NCI-H2081 treated with DMSO at 0.1 percent for 48 hours (cell line): ENCODE measurements around the gene CST11.

Experiments used
- DNase-seq: peaks from one replicate; lab custom pipeline; 2025; lab: John Stamatoyannopoulos, UW

Gene CST11

DNA sequence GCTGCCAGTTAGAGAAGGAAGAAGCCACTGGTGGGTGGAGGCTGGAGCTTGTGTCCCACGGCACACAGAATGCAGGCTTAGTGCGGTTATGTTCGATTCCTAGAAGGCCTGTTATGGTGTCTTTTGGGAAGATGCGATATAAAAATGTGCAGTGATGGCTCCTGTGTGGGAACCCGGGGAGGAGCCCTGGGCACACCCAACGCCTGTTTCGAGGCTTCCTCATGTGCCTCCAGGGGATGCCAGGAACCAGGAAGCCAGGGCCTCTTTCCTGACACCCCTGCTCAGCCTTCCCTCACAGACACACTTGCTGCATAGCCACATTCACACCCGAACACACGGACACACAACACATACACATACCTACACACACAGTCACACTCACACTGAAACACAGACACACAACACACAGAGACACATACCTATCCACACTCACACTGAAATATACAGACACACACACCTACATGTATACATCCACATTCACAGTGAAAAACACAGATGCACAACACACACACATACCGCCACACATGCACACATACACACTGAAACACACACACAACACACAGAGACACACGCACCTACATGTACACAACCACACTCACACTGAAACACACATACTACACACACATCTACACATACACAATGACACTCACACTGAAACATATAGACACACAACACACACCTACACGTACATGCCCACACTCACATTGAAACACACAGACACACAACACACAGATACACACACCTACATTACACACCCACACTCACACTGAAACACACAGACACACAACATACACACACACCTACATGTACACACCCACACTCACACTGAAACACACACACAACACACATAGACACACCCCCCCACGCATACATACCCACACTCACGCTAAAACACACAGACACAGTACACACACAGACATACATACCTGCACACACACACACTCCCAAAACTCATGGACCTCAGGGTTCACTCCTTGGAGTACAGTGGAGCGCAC is 1.2 kb upstream of the CST11 start:
- no peak for DNase-seq

DNA sequence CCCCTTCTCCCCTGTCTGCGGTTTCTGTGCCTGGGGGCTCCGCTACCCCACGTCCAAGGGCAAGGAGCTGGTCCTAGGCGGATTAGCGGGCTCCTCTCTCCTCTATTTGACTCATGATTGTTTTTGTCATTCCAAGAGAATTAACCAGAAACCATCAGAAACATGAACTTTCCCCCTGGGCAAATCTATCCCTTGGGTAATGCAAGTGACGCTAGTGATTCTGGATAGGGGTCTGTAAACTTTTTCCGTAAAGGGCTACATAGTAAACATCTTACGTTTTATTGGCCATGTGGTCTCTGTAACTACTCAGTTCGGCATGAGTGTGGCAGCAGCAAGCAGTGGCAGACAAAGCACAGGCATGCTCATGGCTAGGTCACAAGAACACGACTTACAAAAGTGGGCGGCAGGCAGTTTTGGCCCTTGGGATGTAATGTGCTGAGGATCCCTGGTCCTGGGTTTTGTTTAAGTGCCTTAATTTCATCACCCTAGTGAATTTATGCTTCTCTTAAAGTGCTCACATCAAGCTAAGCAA is 654 bp downstream of the CST11 start:
- no peak for DNase-seq

DNA sequence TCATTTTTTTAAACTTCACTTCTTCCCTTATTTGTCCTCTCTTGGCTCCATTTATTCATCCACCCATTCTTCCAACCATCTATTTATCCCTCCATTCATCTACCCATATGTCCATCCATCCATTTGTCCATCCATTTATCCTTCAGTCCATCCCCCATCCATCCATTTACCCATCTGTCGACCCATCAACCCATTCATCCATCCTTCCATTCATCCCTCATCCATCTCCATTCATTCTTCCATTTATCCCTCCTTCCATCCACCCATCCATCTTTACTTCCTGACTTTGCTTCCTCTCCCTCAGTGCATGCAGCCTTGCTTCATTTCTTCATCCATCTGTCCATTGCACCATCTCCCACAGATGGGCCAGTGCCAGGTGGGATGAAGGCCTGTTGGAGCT is 1.8 kb downstream of the CST11 start:
- DNase-seq: no peak

DNA sequence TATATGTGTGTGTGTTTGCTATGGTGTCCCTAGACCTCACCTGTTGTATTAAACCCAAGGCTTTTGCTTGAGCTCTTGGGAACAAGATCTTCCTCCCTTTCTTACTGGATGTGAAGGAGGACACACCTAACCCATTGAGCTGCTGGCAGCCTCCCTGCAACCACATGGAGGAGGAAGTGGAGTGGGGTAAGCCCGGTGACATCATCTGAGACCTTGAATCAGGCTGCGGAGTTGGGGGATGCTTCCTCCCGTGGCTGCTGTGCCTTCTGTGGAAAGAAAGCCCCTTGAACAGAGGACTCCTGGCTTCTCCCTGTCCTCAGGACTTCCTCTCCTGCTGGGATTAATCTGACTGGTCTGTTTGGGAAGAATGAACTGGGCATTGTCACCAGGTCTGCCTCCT is 3.3 kb downstream of the CST11 start:
- no peak for DNase-seq

DNA sequence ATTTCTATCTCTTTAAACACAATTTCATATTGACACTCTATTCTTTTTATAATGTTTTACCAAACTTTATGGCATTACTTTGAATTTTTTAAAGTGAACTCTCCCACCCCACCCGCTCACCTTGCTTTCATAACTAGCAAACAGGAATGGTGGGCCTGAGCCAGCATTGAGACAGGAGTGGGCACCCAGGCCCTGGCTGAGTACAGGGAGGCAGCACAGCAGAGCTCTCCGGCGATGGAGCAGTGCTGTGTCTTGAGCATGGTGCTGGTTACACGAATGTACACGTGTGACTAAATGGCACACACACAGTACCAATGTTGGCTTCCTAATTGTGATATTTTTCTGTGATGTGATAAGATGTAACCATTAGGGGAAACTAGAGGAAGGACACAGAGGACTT is 4.5 kb downstream of the CST11 start:
- no peak for DNase-seq

DNA sequence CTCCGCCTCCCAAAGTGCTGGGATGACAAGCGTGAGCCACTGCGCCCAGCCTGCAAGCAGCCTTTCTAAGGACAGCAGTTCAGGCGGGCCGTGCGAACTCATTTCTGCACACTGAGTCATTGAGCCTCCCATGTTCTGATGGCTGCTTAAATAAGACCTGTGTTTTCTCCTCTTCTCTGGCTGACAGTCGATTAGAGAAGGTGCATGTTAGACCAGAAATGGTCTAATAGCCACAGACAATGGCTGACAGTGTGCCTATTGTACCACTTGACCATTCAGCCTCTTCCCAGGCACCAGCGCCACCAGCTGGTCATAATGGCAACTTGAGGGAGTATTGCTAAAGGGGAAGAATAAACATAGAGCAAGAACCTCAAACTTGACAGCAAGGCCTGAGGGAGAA is 6.2 kb downstream of the CST11 start:
- DNase-seq: no peak

DNA sequence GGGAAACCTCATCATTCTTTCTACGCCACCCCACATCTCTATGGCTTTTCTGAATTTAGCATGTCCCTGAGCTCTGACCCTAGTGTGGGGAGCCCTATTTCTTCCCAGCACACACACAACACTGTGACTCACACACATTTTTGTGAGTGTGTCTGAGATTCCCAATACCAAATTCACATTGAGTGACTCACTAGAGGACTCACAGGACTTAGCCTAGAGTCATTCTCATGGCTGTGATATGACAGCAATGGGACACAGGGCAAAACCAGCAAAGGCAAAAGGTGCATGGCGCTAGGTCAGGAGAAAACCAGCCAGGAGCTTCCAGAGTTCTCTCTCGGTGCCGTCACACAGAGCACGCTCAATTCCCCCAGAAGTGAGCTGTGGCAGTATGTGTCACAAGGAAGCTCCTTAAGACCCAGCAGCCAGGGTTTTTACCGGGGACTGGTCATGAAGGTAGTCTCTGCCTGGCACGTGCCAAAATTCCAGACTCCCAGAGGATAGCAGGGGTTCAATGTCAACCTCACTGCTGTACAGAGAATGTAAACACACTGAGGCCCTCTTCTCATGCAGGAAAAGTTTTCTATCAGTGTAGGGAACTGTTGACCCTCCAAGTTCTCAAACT is 7.0 kb downstream of the CST11 start:
- DNase-seq: no peak

DNA sequence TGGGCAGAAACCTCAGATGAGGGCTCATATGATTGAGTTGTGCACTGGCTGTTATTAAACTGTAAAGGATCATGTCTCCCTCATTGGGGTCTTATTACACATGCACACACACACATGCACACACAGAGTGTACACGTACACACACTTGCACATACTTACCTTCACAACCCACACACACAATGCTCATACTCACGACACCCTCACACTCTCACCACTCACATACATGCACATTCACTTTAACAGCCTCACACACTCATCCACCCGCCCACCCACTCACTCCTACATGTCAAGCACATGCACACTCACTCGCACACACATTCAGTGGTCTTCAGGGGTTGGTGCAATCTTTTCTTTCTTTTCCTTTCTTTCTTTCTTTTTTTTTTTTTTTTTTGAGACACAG is 7.8 kb downstream of the CST11 start:
- no peak for DNase-seq

DNA sequence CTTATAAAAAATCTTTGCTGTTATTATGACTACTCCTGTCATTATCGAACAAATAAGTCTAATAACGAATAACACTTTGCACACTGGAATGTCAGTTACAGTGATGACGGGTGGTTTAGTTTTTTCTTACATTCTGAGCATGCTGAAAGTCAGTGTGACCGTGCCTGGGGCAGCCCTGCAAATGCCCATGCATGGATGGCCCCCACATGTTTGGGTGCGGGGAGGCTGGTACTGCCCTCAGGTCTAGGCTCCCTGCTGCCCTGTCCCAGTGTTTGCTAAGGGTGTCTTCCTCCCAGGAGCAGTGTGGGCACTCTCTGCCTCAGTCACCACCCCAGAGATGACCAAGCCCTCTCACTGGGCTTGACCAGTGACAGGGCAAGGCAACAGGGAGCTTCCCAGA is 10.2 kb downstream of the CST11 start:
- no peak for DNase-seq

DNA sequence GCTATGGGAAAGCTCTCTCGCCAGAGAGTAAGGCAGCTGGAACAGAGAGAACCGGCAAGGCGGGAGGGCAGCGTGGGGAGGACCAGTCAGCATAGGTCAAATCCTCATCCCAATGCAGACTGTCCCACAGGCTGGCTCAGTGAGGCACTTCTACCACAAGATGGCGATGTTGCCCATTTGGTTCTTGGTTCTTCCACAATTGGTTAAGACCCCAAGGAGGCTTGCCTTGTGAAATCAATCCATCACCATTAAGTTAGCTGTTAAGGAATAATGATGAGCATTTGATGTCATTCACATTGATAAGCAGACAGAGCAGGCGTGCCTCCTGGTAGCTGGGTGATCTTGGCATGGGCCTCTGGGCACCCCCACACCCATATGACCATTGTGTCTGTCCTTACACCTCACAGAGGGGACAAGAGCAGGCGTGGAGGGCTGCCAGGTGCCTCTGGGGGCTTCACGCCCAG is 10.8 kb downstream of the CST11 start:
- no peak for DNase-seq

DNA sequence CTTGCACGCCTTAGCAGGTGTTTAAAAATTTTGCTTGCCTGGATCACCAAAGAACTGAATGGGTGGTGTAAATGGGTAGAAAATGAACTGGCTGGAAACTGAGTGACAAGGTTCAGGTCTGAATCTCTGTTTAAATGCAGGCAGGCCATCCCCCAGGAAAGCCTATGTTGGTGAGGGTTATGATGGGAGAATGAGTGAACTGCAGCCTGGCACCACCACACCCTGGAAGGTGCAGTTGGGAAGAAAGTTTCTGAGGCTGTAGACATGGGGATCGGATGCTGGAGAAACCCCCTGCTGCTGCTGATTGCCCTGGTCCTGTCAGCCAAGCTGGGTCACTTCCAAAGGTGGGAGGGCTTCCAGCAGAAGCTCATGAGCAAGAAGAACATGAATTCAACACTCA is 12.7 kb downstream of the CST11 start:
- DNase-seq: no peak

DNA sequence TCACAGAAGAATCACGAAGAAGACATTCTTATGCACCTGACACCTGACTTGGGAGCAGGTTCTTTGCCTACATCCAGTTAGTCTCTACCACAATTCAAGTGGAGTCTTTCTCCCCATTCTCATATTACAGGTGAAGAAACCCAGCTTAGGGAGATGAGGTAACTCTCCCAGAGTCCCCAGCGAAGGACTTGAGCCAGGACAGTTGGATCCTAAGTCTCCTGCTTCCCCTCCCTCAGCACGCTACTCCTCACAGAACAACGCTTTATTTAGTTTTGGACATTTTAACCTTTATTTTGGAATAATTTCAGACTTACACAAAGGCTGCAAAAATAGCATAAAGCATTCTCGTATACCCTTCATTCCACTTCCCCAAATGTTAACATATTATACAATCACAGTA is 14.0 kb downstream of the CST11 start:
- DNase-seq: no peak

DNA sequence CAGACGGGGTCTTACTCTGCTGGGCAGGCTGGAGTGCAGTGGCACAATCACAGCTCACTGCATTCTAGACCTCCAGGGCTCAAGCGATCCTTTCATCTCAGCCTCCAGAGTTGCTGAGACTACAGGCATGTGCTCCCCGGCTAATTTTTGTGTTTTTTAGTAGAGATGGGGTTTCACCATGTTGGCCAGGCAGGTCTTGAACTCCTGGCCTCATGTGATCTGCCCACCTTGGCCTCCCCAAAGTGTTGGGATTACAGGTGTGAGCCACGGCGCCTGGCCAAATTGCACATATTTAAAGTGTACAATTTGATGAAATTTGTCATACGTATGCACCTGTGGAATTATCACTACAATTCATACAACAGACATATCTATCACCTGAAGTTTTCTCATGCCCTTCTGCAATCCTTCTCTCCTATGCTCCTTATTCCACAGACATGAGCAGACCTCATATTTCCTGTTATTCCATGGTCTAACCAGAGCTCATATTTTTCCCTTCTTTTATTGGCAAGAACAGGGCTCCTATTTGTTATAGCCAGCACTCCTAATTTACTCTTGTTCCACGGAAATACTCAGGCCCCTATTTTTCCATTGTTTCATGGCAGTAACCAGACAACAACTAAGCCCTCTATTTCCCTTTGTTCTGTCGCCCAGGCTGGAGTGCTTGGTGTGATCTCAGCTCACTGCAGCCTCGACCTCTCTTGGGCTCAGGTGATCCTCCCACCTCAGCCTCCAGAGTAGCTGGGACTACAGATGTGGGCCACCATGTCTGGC is 15.4 kb downstream of the CST11 start:
- DNase-seq: no peak

DNA sequence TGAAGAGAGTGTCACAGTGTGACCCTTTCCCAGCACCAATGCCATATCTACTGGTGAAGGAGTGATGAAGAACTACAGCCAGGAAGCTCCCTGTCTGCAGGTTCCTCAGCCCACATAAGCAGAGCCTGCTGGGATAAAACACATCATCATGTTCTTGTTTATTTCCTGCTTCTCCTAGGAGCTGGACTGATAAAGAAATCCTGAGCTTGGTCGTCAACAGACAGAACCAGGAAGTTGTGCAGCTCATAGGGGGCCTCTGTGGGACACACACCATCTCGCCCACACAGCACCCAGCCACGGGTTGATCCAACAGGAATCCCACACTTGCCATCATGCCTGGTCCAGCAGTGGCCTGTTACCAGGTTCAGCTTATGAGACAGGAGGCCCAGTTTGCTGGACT is 16.0 kb downstream of the CST11 start:
- no peak for DNase-seq

DNA sequence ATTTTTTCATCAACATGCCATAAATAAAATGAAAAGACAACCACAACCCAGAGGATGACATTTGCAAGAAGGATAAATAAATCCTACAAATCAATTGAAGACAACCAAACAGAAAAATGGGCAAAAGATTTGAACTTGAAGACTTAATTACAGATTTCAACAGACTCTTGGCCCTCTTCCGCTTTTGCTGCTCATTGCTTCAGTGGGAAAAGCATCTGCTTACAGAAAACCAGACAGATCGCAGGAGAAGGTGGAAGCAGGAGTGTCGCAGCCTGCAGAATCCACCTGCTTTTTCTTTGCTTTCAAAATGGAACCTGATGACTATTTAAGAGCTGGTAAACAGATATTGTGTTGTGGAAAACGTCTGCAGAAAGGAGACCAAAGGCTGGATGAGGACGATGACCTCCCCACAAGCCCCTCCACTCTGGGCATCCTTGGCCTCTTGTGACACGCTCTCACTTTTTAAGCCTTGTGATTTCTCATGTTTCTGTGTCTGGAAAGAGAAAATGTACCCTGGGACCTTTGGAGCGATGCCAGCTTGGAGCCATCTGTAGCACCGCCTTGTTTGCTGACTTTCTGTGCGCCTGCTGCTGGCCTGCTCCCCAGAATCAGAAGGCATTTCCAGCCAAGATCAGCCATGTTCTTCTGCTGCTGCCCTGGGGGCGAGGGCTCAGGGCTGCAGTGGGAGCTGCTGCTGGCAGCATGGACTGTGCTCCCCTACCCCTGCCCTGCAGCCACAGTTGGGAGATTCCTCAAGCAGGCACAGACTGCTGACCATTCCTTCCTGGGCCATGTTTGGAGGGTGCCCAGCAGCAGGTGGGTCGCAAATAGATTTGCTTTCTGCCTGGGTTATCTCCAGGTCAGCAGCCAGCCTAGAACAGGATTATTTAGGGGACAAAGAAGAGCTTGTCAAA is 16.8 kb downstream of the CST11 start:
- peak; percentile 23 for DNase-seq

DNA sequence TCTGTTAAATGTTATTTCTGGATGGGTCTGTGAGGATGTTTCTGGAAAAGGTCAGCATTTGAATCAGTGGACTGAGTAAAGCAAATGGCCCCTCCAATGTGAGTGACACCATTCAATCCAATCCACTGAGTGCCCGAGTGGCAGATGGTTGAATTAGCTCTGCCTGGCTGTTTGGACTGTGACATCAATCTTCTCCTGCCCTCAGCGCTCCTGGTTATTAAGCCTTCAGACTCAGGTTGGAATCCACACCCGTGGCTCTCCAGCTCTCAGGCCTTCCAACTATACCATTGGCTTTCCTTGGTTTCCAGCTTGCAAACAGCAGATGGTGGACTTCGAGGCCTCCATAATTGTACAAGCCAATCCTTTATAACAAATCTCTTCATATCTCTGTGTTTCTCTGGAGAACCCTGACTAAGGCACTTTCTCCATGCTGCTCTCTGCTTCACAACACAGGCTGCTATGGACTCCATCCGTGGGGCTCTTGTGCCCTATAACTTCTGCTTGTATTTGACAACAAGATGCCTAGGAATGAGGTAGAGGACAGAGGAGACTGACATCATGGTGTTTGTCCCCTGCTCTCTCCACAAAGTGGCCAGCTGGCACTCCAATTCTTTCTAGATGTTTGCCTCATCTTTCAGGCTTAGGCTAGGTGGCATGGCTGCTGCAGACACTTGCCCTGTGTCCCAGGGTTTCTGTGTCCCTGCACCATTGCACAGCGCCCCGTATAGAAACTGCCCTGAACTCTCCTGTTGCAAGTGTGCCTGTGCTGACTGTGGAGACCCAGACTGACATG is 18.0 kb downstream of the CST11 start:
- DNase-seq: no peak

DNA sequence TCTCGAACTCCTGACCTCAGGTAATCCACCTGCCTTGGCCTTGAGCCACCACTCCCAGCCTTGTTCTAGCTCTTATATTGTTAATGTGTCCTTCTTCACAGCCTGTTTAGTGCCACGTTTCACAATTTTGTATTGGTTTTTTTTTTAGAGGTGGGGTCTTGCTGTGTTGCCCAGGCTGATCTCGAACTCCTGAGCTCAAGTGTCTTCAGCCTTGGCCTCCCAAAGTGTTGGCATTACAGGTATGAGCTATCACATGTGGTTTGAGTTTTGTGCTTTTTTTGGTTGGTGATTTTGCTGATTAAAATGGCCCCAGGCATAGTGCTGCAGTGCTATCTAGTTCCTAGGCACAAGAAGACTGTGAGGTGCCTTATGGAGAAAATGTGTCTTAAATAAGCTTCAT is 19.0 kb downstream of the CST11 start:
- no peak for DNase-seq

DNA sequence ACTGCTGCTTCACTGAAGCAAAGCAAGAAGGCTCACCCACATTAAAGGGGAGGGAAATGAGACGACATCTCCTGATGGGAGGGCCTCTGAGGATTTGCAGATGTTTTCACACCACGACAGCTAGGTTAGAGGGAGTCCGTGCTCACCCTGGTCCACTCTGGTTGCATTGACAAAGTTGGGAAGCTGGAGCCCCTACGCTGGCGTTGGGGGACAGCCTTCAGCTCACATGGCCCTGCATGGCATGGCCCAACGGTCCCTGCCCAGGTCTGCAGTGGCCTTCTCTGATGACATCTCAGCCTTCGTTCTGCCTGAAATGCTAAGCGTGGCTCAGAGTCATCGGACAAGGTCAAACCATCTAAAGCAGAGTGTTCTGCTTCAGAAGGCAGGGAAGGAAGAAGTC is 27.5 kb downstream of the CST11 start:
- DNase-seq: no peak

DNA sequence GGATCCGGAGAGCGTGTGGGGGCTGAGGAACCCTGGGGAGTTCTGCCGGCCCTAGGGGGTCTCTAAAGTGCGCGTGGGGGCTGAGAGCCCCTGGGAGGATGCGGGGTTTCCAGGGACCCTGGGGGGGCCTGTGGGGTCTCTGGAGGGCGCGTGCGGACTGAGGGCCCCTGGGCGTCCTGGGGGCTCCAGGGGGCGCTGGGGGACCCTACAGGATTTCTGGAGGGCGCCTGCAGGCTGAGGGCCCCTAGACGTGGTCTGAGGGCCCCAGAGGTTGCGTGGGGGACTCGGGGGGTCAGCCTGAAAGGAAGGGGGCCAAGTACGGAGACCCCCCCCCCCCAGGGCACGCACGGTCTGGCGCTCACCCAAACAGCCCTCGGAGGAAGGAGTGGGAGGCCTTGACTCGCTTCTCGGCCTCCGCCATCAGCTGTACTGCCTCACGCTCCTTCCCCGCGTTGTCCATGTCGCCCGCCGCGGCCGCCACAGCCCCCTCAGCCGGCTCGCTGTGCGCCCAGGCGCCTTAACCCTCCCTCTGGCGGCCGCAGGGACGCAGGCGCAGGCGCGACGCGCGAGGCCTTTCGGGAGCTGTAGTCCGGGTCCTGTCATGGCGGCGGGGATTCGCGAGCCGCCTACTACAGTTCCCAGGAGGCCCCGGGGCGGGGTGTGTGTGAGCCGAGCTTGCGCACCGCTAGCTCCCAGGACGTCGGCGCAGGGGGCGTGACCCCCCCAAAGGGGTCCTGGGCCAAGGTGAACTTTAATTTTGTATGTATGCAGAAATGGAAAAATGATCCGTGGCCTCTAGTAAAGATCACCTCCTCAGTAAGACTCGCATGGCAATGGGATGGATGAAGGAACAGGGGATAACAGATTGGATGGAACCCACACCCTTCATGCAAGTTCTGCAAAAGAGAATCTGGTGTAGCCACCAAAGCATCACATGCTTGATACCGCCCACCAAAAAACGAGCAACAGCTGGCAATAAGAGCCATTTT is 31.4 kb downstream of the CST11 start, which contains the start of gene NAPB:
Gene NAPB (minus strand): TSS at position 546 of the 989 bp plus-strand sequence. CDS start 86 bp downstream, at position 460.
- DNase-seq: peak; percentile 69
